ENCODE data around the gene ZNF276.

The ZNF276 gene

GRCh38 chr16:89738072-89738377, 16.7 kb downstream of the ZNF276 start:
- H3K27me3 ChIP-seq (replicated peaks; ENCODE audit: insufficient read depth, low read length), result no peaks in the 10 kb centered on the region
- H2AFZ ChIP-seq (ENCODE audit: low read length), result no peak overlapping the region
- peaks cover 1% of the 10 kb centered on the region for H3K4me1 ChIP-seq (ENCODE audit: low read length)
- H3K79me2 ChIP-seq (ENCODE audit: low read length), result peaks cover 16% of the 10 kb centered on the region
- H3K27ac ChIP-seq (ENCODE audit: low read length), result no peak overlapping the region
- no peak overlapping the region for H3K4me2 ChIP-seq (ENCODE audit: low read depth, low read length)
- no peak overlapping the region for H3K4me3 ChIP-seq (ENCODE audit: low read length)
- H3K9ac ChIP-seq (ENCODE audit: low read length), result no peak overlapping the region
- H3K9me3 ChIP-seq (replicated peaks; ENCODE audit: insufficient read depth, low read length), result no peaks in the 10 kb centered on the region
- H3K9me2 ChIP-seq (replicated peaks; ENCODE audit: insufficient read depth, low read length), result no peaks in the 10 kb centered on the region
- H3F3A ChIP-seq (ENCODE audit: insufficient read depth, low read length), result peaks cover 5% of the 10 kb centered on the region
- TF ChIP-seq EZH2 (optimal IDR thresholded peaks at IDR 0.05; ENCODE audit: low read depth, low read length) (no peak), CTCF (IDR thresholded peaks at IDR 0.05; ENCODE audit: low read length) (no peak), EZH2phosphoT487 (IDR thresholded peaks at IDR 0.05; ENCODE audit: low read length) (no peak)
- no peaks in the 10 kb centered on the region for H3K36me3 ChIP-seq (replicated peaks; ENCODE audit: insufficient read depth, low read length)
- no peak for DNase-seq
- H4K20me1 ChIP-seq (ENCODE audit: insufficient read depth, low read length), result no peaks in the 10 kb centered on the region

- Histone ChIP-seq H4K20me1 (ENCODE audit: insufficient read depth, low read length) (no peaks in the 10 kb centered on the region), H3F3A (ENCODE audit: insufficient read depth, low read length) (peaks cover 8% of the 10 kb centered on the region), H3K4me1 (ENCODE audit: low read length) (peaks cover 4% of the 10 kb centered on the region), H2AFZ (ENCODE audit: low read length) (no peak overlapping the region), H3K9me3 (replicated peaks; ENCODE audit: insufficient read depth, low read length) (no peaks in the 10 kb centered on the region), H3K27ac (ENCODE audit: low read length) (no peak overlapping the region), H3K79me2 (ENCODE audit: low read length) (peaks cover 16% of the 10 kb centered on the region), H3K9me2 (replicated peaks; ENCODE audit: insufficient read depth, low read length) (no peaks in the 10 kb centered on the region), H3K27me3 (replicated peaks; ENCODE audit: insufficient read depth, low read length) (no peaks in the 10 kb centered on the region), H3K4me3 (ENCODE audit: low read length) (no peak overlapping the region), H3K4me2 (ENCODE audit: low read depth, low read length) (no peak overlapping the region), H3K36me3 (replicated peaks; ENCODE audit: insufficient read depth, low read length) (no peaks in the 10 kb centered on the region), H3K9ac (ENCODE audit: low read length) (no peak overlapping the region)
- no peak for DNase-seq
- TF ChIP-seq EZH2phosphoT487 (IDR thresholded peaks at IDR 0.05; ENCODE audit: low read length) (no peak), EZH2 (optimal IDR thresholded peaks at IDR 0.05; ENCODE audit: low read depth, low read length) (no peak), CTCF (IDR thresholded peaks at IDR 0.05; ENCODE audit: low read length) (no peak)
These were observed 17.4 kb downstream of the ZNF276 start for GRCh38 chr16:89738538-89739317.

GRCh38 chr16:89739383-89739782, 18.0 kb downstream of the ZNF276 start:
- no peak for DNase-seq
- no peak for TF ChIP-seq EZH2 (optimal IDR thresholded peaks at IDR 0.05; ENCODE audit: low read depth, low read length)
- TF ChIP-seq CTCF (IDR thresholded peaks at IDR 0.05; ENCODE audit: low read length), result no peak
- no peak for TF ChIP-seq EZH2phosphoT487 (IDR thresholded peaks at IDR 0.05; ENCODE audit: low read length)
- Histone ChIP-seq H3K4me3 (ENCODE audit: low read length) (no peak overlapping the region), H3K9me3 (replicated peaks; ENCODE audit: insufficient read depth, low read length) (no peaks in the 10 kb centered on the region), H3K4me2 (ENCODE audit: low read depth, low read length) (no peak overlapping the region), H3K4me1 (ENCODE audit: low read length) (peaks cover 8% of the 10 kb centered on the region), H3K79me2 (ENCODE audit: low read length) (peaks cover 16% of the 10 kb centered on the region), H3K27me3 (replicated peaks; ENCODE audit: insufficient read depth, low read length) (no peaks in the 10 kb centered on the region), H2AFZ (ENCODE audit: low read length) (no peak overlapping the region), H3K9me2 (replicated peaks; ENCODE audit: insufficient read depth, low read length) (no peaks in the 10 kb centered on the region), H3K9ac (ENCODE audit: low read length) (no peak overlapping the region), H3K36me3 (replicated peaks; ENCODE audit: insufficient read depth, low read length) (no peaks in the 10 kb centered on the region), H3K27ac (ENCODE audit: low read length) (no peak overlapping the region), H3F3A (ENCODE audit: insufficient read depth, low read length) (peaks cover 11% of the 10 kb centered on the region), H4K20me1 (ENCODE audit: insufficient read depth, low read length) (no peaks in the 10 kb centered on the region)
